GM18861 (cell line): ENCODE results near the gene ZNF284.
A peak's percentile ranks its signal among the peaks of the same experiment; 100 is the strongest.
"Not testable (repeated sequence)": the region's sequence is repeated elsewhere in the genome, so short reads cannot be mapped to it uniquely, and the experiment has no call there.

ENCODE experiments used
- ATAC-seq: cut with Tn5 transposase; IDR thresholded peaks from one replicate; pipeline ENCODE4 v1.9.1; 2021; ENCODE audit not compliant: unreplicated experiment

ZNF284 gene

DNA sequence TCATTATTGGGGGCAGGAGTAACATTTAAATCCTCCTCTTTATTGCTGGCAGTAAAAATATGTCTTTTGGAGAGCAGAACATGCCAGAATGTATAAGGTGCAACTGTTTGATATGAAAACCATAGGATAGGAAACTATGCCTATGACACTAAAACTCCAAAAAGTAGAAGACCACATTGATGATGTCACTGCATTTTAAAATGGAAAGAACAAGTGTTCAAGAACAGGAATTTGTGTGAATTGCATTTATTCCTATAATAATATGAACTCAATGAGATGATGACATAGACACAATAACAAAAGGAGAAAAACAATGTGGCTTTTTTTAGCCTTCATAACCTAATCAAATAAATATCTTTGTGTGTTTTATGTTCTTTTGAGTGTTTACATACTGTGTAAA is 37.5 kb downstream of the ZNF284 start:
- no peak for ATAC-seq

DNA sequence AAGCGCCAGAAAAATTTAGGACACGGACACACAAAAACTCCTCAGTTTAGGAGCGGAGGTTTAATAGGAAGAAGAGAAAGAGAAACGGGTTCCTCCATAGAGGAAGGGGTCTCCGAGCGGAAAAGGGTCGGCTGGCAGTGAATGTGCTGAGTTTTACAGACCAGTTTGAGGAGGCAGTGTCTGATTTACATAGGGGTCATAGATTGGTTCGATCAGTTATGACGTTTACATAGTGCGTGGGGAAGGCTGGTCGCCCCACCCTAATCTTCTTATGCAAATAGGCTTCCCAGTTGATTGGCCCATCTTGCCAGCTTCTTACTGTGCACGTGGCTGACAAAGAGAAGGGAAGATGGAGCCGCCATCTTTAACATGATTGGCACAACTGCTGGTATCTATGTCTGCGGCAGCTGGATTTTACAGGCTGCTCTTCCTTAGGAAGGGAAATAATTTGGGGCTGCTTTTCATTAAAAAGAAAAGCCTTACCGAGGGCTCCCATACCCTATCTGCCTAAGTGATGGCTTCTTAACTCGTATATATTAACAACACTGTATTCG is 40.0 kb downstream of the ZNF284 start:
- no peak for ATAC-seq

DNA sequence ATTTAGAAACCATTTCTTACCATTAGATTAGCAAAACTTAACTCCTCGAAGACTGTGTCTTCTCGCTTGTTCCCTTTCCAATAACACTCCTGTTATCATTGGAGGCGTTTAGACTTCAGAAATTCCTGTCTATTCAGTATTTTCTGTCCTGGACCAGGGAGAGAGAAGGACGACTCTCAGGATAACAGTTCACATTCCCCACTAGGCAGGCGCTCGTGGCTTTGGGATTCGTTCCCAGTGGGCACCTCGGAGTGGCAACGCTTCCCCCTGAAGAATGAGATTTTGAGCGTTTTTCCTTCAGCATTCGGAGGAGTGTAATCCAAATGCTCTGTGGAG is 40.8 kb downstream of the ZNF284 start:
- no peak for ATAC-seq

DNA sequence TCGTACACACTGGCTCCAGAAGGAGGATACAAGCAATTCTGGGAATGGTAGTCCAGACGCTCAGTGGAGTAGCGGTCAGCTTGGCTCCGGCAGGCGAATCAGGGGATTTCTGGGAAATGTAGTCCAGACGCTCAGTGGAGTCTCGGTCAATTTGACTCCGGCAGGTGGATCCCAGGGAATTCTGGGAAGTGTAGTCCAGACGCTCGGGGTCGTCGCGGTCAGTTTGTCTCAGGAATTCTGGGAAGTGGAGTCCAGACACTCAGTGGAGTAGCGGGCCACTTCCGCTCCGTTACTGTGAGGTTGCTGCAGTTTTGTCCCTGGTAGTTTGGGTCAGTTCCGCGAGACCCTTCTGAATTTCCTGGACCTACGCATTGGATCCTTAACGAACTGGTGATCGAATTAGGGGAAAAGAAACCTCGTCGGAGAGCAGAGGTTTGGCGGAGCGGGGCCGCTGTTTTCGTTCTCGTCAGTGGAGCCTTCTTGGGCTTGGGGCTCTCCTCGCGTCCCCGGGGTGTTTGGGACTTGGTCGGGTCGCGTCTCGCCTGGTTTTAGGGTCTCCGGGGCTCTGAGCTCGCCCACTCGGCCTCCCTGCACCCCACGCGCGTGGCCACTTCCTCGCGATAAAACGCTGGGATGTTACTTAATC is 41.3 kb downstream of the ZNF284 start, which contains the start of gene ZNF225:
Gene ZNF225, plus strand, starts transcription at position 262 of the 646 bp plus-strand sequence. CDS start 2,429 bp downstream, outside the sequence.
- peak; percentile 85 for ATAC-seq

DNA sequence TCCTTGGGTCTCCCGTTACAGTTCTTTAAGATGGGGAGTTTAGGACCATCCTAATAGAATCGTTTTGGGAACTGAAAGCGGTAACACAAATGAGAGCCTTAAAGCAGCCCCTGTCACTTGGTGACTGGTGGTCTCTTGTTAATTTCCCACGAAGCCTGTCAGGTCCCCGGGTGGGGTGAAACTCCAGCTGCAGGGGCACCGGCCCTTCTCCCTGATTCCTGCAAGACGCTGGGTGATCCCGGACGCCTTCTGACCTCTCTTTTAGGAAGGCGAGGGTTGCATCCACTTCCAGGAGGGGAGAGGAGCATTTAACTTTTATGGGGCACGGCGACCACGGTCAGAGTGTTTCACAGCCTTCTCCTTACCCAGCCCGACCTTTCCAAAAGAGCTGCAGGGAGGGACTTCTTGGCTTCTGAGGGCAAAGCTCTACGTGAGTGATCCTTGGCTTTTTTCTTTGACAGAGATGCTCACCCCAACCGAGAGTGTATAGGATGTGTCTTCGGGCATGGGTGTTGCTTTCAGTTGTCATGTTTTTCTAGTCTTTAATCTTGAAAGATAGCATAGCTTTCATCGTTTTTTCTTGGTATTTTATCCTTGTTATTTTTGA is 41.9 kb downstream of the ZNF284 start:
- ATAC-seq: no peak

DNA sequence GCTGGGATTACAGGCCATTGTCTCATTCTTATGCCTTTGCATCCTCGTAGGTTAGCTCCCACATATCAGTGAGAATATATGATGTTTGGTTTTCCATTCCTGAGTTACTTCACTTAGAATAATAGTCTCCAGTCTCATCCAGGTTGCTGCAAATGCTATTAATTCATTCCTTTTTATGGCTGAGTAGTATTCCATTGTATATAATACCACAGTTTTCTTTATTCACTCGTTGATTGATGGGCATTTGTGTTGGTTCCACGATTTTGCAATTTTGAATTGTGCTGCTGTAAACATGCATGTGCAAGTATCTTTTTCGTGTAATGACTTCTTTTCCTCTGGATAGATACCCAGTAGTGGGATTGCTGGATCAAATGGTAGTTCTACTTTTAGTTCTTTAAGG is 49.2 kb downstream of the ZNF284 start:
- not testable (repeated sequence) for ATAC-seq

DNA sequence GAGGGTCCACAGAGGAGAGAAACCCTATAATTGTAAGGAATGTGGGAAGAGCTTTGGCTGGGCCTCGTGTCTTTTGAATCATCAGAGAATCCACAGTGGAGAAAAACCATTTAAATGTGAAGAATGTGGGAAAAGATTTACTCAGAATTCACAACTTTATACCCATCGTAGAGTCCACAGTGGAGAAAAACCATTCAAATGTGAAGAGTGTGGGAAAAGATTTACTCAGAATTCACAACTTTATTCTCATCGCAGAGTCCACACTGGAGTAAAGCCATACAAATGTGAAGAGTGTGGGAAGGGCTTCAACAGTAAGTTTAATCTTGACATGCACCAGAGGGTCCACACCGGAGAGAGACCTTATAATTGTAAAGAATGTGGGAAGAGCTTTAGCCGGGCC is 60.0 kb downstream of the ZNF284 start:
- no peak for ATAC-seq
